Spleen (tissue), 7 donors: ENCODE results near the gene RAPGEF4.

Experiments used
- CTCF ChIP-seq, 11 experiments: fragments of 200-600 bp in 7 of 11; fragments of 450-650 bp in 4 of 11; sonication (generic) in 4 of 11; IDR thresholded peaks in 8 of 11; conservative IDR thresholded peaks in 3 of 11; 1 replicate in 7 of 11; 2 replicates in 4 of 11; pipeline versions ENCODE4 v1.4.0 to v1.8.0; 2016 to 2021; ENCODE audit warnings: antibody characterized with exemption in 11 of 11, inconsistent platforms in 4 of 11, mild to moderate bottlenecking in 1 of 11
- POLR2A ChIP-seq, 3 donors: fragments of 450-650 bp; IDR thresholded peaks; one replicate each; pipeline ENCODE4 v1.5.1; 2017; ENCODE audit warnings: antibody characterized with exemption in 3 of 3, mild to moderate bottlenecking in 1 of 3
- POLR2AphosphoS5 ChIP-seq, 3 donors: sonication (generic); formaldehyde crosslinking; IDR thresholded peaks; one replicate each; pipeline ENCODE4 v1.5.1; 2017; ENCODE audit warnings: antibody characterized with exemption in 3 of 3
- donor health status: DM: no; HTN: no; CAD: no; lungs with moderate emphysema.
- donor health status: DM: no; HTN: no; CAD: no.
- donor health status: DM: no; HTN: no; CAD: no.

GRCh38 chr2:172887280-172887679 lies 151.6 kb downstream of the RAPGEF4 start:
- TF ChIP-seq CTCF (IDR thresholded peaks at IDR 0.05 in 8 of 11, conservative IDR thresholded peaks at IDR 0.05 in 3 of 11) (no peak), POLR2A (IDR thresholded peaks at IDR 0.05) (no peak), POLR2AphosphoS5 (IDR thresholded peaks at IDR 0.05) (no peak)
